IPS DF 19.7 (cell line): ENCODE measurements around the gene ATP6V1G3.
"Not testable (repeated sequence)": the region's sequence is repeated elsewhere in the genome, so short reads cannot be mapped to it uniquely, and the experiment has no call there.

Experiments used
- DNase-seq: peaks from one replicate; pipeline ENCODE4 v3.0.0-alpha.2; 2013; ENCODE audit warnings: low read depth, low spot score

The ATP6V1G3 gene

GRCh38 chr1:198497326-198498102 lies 43.0 kb downstream of the ATP6V1G3 start:
- DNase-seq, result no peak

GRCh38 chr1:198496216-198497143 lies 44.0 kb downstream of the ATP6V1G3 start:
- DNase-seq, result no peak

GRCh38 chr1:198495631-198496030 lies 44.8 kb downstream of the ATP6V1G3 start:
- DNase-seq, result no peak

GRCh38 chr1:198494658-198495103 lies 45.8 kb downstream of the ATP6V1G3 start:
- DNase-seq, result no peak

GRCh38 chr1:198494139-198494538 lies 46.3 kb downstream of the ATP6V1G3 start:
- no peak for DNase-seq

GRCh38 chr1:198493329-198493728 lies 47.2 kb downstream of the ATP6V1G3 start:
- no peak for DNase-seq

- DNase-seq, result no peak
Observed at GRCh38 chr1:198492872-198493271, 47.6 kb downstream of the ATP6V1G3 start.

GRCh38 chr1:198491596-198491995 lies 48.9 kb downstream of the ATP6V1G3 start:
- no peak for DNase-seq

- DNase-seq, result no peak
Observed at GRCh38 chr1:198491028-198491427, 49.5 kb downstream of the ATP6V1G3 start.

GRCh38 chr1:198490224-198490623 lies 50.3 kb downstream of the ATP6V1G3 start:
- no peak for DNase-seq

GRCh38 chr1:198486903-198487302 lies 53.6 kb downstream of the ATP6V1G3 start:
- DNase-seq, result no peak

- DNase-seq, result no peak
Observed at GRCh38 chr1:198483645-198484044, 56.8 kb downstream of the ATP6V1G3 start.

- no peak for DNase-seq
Observed at GRCh38 chr1:198483006-198483405, 57.5 kb downstream of the ATP6V1G3 start.

GRCh38 chr1:198481661-198482060 lies 58.8 kb downstream of the ATP6V1G3 start:
- DNase-seq, result no peak

- DNase-seq, result no peak
Observed at GRCh38 chr1:198480876-198481275, 59.6 kb downstream of the ATP6V1G3 start.

GRCh38 chr1:198477354-198477753 lies 63.1 kb downstream of the ATP6V1G3 start:
- not testable (repeated sequence) for DNase-seq
